Measurements from ENCODE around the gene BORCS8. TPM values are rescaled to one million over a fixed set of nuclear protein-coding genes. Genes with fewer than 3 reads are reported as not detected.

The BORCS8 gene
- total RNA-seq, 1 donor from 2014 or later = 33.5 TPM

- no peaks in the 10 kb centered on the region for H3K36me3 ChIP-seq (ENCODE audit: insufficient read depth, low read length)
- no peaks in the 10 kb centered on the region for H4K20me1 ChIP-seq (ENCODE audit: insufficient read depth, low read length)
- Mint-ChIP-seq H3K4me1 (ENCODE audit: low read depth, unreplicated experiment) (no peaks in the 10 kb centered on the region), H3K27me3 (ENCODE audit: low read depth, unreplicated experiment) (peaks cover 22% of the 10 kb centered on the region), H3K36me3 (ENCODE audit: low read depth, unreplicated experiment) (peaks cover 11% of the 10 kb centered on the region), H3K4me3 (ENCODE audit: unreplicated experiment) (no peak overlapping the region), H3K27ac (ENCODE audit: unreplicated experiment) (no peak overlapping the region), H3K9me3 (ENCODE audit: unreplicated experiment) (peaks cover 8% of the 10 kb centered on the region)
- no peak overlapping the region for H3K9ac ChIP-seq (ENCODE audit: low read length)
- no peaks in the 10 kb centered on the region for H3K79me2 ChIP-seq (ENCODE audit: insufficient read depth, low read length)
- H3K4me1 ChIP-seq (ENCODE audit: insufficient read depth, low read length) = no peaks in the 10 kb centered on the region
- no peaks in the 10 kb centered on the region for H3K27me3 ChIP-seq (ENCODE audit: insufficient read depth, low read length)
- H2AFZ ChIP-seq (ENCODE audit: low read depth, low read length) = no peak overlapping the region
- FAIRE-seq (no peak), DNase-seq (ENCODE audit: low read depth) (no peak)
- H3K4me2 ChIP-seq (ENCODE audit: low read length) = no peak overlapping the region
- no peak overlapping the region for H3K4me3 ChIP-seq (ENCODE audit: insufficient read depth, low read depth, low read length)
- no peak overlapping the region for H3K27ac ChIP-seq (ENCODE audit: low read depth, low read length)
- no peak for TF ChIP-seq EZH2 (IDR thresholded peaks at IDR 0.05; ENCODE audit: insufficient read depth, low read length)
- no peak for TF ChIP-seq CTCF (IDR thresholded peaks at IDR 0.05; ENCODE audit: insufficient read depth, low read depth, low read length)
- H3K9me3 ChIP-seq (ENCODE audit: insufficient read depth, low read depth, low read length) = no peaks in the 10 kb centered on the region
These were observed 36.3 kb downstream of the BORCS8 start for GRCh38 chr19:19155495-19156219.

- no peak overlapping the region for H3K4me2 ChIP-seq (ENCODE audit: low read length)
- H2AFZ ChIP-seq (ENCODE audit: low read depth, low read length) = no peak overlapping the region
- FAIRE-seq (no peak), DNase-seq (ENCODE audit: low read depth) (no peak)
- no peaks in the 10 kb centered on the region for H3K79me2 ChIP-seq (ENCODE audit: insufficient read depth, low read length)
- H4K20me1 ChIP-seq (ENCODE audit: insufficient read depth, low read length) = no peaks in the 10 kb centered on the region
- H3K4me3 ChIP-seq (ENCODE audit: insufficient read depth, low read depth, low read length) = no peak overlapping the region
- Mint-ChIP-seq H3K27ac (ENCODE audit: unreplicated experiment) (no peak overlapping the region), H3K27me3 (ENCODE audit: low read depth, unreplicated experiment) (peaks cover 22% of the 10 kb centered on the region), H3K4me1 (ENCODE audit: low read depth, unreplicated experiment) (no peaks in the 10 kb centered on the region), H3K9me3 (ENCODE audit: unreplicated experiment) (peaks cover 8% of the 10 kb centered on the region), H3K4me3 (ENCODE audit: unreplicated experiment) (no peak overlapping the region), H3K36me3 (ENCODE audit: low read depth, unreplicated experiment) (peaks cover 11% of the 10 kb centered on the region)
- no peak overlapping the region for H3K27ac ChIP-seq (ENCODE audit: low read depth, low read length)
- H3K27me3 ChIP-seq (ENCODE audit: insufficient read depth, low read length) = no peaks in the 10 kb centered on the region
- no peak overlapping the region for H3K9ac ChIP-seq (ENCODE audit: low read length)
- no peaks in the 10 kb centered on the region for H3K9me3 ChIP-seq (ENCODE audit: insufficient read depth, low read depth, low read length)
- no peaks in the 10 kb centered on the region for H3K36me3 ChIP-seq (ENCODE audit: insufficient read depth, low read length)
- H3K4me1 ChIP-seq (ENCODE audit: insufficient read depth, low read length) = no peaks in the 10 kb centered on the region
- TF ChIP-seq CTCF (IDR thresholded peaks at IDR 0.05; ENCODE audit: insufficient read depth, low read depth, low read length) (no peak), EZH2 (IDR thresholded peaks at IDR 0.05; ENCODE audit: insufficient read depth, low read length) (no peak)
These were observed 37.0 kb downstream of the BORCS8 start for GRCh38 chr19:19154768-19155494.

All from astrocyte (in vitro differentiated cells and primary cell).